H9 (cell line): Measurements from ENCODE around the gene PHF21B. TPM values are rescaled to one million over a fixed set of nuclear protein-coding genes. Genes with fewer than 3 reads are reported as not detected.
A peak's percentile ranks its signal among the peaks of the same experiment; 100 is the strongest.

ENCODE experiments used
- DNase-seq: peaks from one replicate; pipeline ENCODE4 v3.0.0-alpha.2; 2017
- H2AFZ ChIP-seq: one replicate; pipeline ENCODE4 v1.6.1; 2013; ENCODE audit warnings: mild to moderate bottlenecking, low read length, control low read depth, moderate library complexity
- H2AK5ac ChIP-seq: 2 replicates; pipeline ENCODE4 v1.6.1; 2013; ENCODE audit warnings: low read length, control low read depth, mixed read lengths; ENCODE audit not compliant: insufficient read length
- H2BK120ac ChIP-seq: one replicate; pipeline ENCODE4 v1.6.1; 2013; ENCODE audit warnings: low read depth, mild to moderate bottlenecking, low read length, control low read depth, inconsistent platforms; ENCODE audit not compliant: poor library complexity, severe bottlenecking
- H2BK12ac ChIP-seq: 2 replicates; pipeline ENCODE4 v1.6.1; 2013; ENCODE audit warnings: low read length, control low read depth, mixed read lengths, low read depth; ENCODE audit not compliant: insufficient read length
- H2BK15ac ChIP-seq: 2 replicates; pipeline ENCODE4 v1.6.1; 2013; ENCODE audit warnings: low read depth, low read length, control low read depth
- H2BK20ac ChIP-seq: one replicate; pipeline ENCODE4 v1.6.1; 2013; ENCODE audit warnings: low read depth, mild to moderate bottlenecking, low read length, control low read depth, inconsistent platforms; ENCODE audit not compliant: poor library complexity, severe bottlenecking
- H2BK5ac ChIP-seq: 2 replicates; pipeline ENCODE4 v1.6.1; 2013; ENCODE audit warnings: low read length, control low read depth, mixed read lengths; ENCODE audit not compliant: insufficient read length
- H3K14ac ChIP-seq: 2 replicates; pipeline ENCODE4 v1.6.1; 2013; ENCODE audit warnings: low read length, control low read depth; ENCODE audit not compliant: insufficient read depth
- H3K18ac ChIP-seq: 2 replicates; pipeline ENCODE4 v1.6.1; 2013; ENCODE audit warnings: low read depth, mild to moderate bottlenecking, mixed read lengths, low read length, control low read depth; ENCODE audit not compliant: insufficient read length
- H3K23ac ChIP-seq: 2 replicates; pipeline ENCODE4 v1.6.1; 2013; ENCODE audit warnings: low read length, control low read depth, mixed read lengths, low read depth; ENCODE audit not compliant: insufficient read length
- H3K23me2 ChIP-seq: 2 replicates; pipeline ENCODE4 v1.6.1; 2013; ENCODE audit warnings: low read depth, mild to moderate bottlenecking, mixed read lengths, low read length, control low read depth; ENCODE audit not compliant: insufficient read length, poor library complexity, severe bottlenecking
- H3K27ac ChIP-seq: 2 replicates; pipeline ENCODE4 v1.5.1; 2013; ENCODE audit warnings: low read length, control low read depth, mixed read lengths, low read depth; ENCODE audit not compliant: insufficient read length
- H3K27me3 ChIP-seq: 2 replicates; pipeline ENCODE4 v1.6.1; 2013; ENCODE audit warnings: low read length, control low read depth, inconsistent platforms; ENCODE audit not compliant: insufficient read depth
- H3K4ac ChIP-seq: 2 replicates; pipeline ENCODE4 v1.6.1; 2013; ENCODE audit warnings: low read depth, mild to moderate bottlenecking, control low read depth, inconsistent platforms, low read length, moderate library complexity
- H3K4me1 ChIP-seq: 2 replicates; pipeline ENCODE4 v1.6.1; 2013; ENCODE audit warnings: low read length, control low read depth, inconsistent platforms; ENCODE audit not compliant: insufficient read depth
- H3K4me2 ChIP-seq: 2 replicates; pipeline ENCODE4 v1.6.1; 2013; ENCODE audit warnings: low read length, control low read depth, mixed read lengths; ENCODE audit not compliant: insufficient read length, insufficient read depth
- H3K56ac ChIP-seq: 2 replicates; pipeline ENCODE4 v1.6.1; 2013; ENCODE audit warnings: low read depth, mild to moderate bottlenecking, mixed read lengths, low read length, control low read depth; ENCODE audit not compliant: insufficient read length
- H3K79me1 ChIP-seq: 2 replicates; pipeline ENCODE4 v1.6.1; 2013; ENCODE audit warnings: low read depth, mild to moderate bottlenecking, moderate library complexity, low read length, control low read depth, inconsistent platforms; ENCODE audit not compliant: insufficient read depth, poor library complexity, severe bottlenecking
- H3K79me2 ChIP-seq: 2 replicates; pipeline ENCODE4 v1.6.1; 2013; ENCODE audit warnings: low read length, control low read depth, inconsistent platforms; ENCODE audit not compliant: insufficient read depth
- H3K9ac ChIP-seq: 2 replicates; pipeline ENCODE4 v1.6.1; 2013; ENCODE audit warnings: low read length, control low read depth, mixed read lengths; ENCODE audit not compliant: insufficient read length; ENCODE audit errors: extremely low read depth
- H3K9me3 ChIP-seq: one replicate; pipeline ENCODE4 v1.6.1; 2013; ENCODE audit warnings: low read depth, low read length, inconsistent platforms; ENCODE audit not compliant: control insufficient read depth
- H3T11ph ChIP-seq: one replicate; pipeline ENCODE4 v1.6.1; 2013; ENCODE audit warnings: mild to moderate bottlenecking, low read length, control low read depth, inconsistent platforms
- H4K20me1 ChIP-seq: one replicate; pipeline ENCODE4 v1.6.1; 2013; ENCODE audit not compliant: control insufficient read depth, insufficient read length, insufficient read depth
- H4K5ac ChIP-seq: 2 replicates; pipeline ENCODE4 v1.6.1; 2013; ENCODE audit warnings: low read depth, mild to moderate bottlenecking, mixed read lengths, low read length, control low read depth; ENCODE audit not compliant: insufficient read length
- H4K8ac ChIP-seq: replicated peaks from 2 replicates; pipeline ENCODE4 v1.6.1; 2013; ENCODE audit warnings: low read length, control low read depth, mixed read lengths, low read depth; ENCODE audit not compliant: insufficient read length
- H4K91ac ChIP-seq: 2 replicates; pipeline ENCODE4 v1.6.1; 2013; ENCODE audit warnings: low read depth, mild to moderate bottlenecking, moderate library complexity, mixed read lengths, low read length, control low read depth; ENCODE audit not compliant: insufficient read length
- H3K27ac Mint-ChIP-seq, 3 experiments: 2 replicates in 2 of 3; 3 replicates in 1 of 3; pipeline ENCODE4 v1.8.0; 2020 to 2021; ENCODE audit warnings: mixed read lengths in 3 of 3, mild to moderate bottlenecking in 1 of 3, moderate library complexity in 1 of 3
- H3K27me3 Mint-ChIP-seq: 2 replicates; pipeline ENCODE4 v1.8.0; 2021; ENCODE audit warnings: low read depth, mild to moderate bottlenecking, moderate library complexity, mixed read lengths
- H3K36me3 Mint-ChIP-seq, 3 experiments: 2 replicates in 2 of 3; 3 replicates in 1 of 3; pipeline ENCODE4 v1.8.0; 2020 to 2021; ENCODE audit warnings: low read depth in 3 of 3, mixed read lengths in 3 of 3; ENCODE audit not compliant: insufficient read depth in 1 of 3
- H3K4me1 Mint-ChIP-seq, 2 experiments: 2 replicates each; pipeline ENCODE4 v1.8.0; 2020; ENCODE audit warnings: mixed read lengths in 2 of 2
- H3K4me3 Mint-ChIP-seq, 2 experiments: 2 replicates in 1 of 2; 3 replicates in 1 of 2; pipeline ENCODE4 v1.8.0; 2020 to 2021; ENCODE audit warnings: mild to moderate bottlenecking in 2 of 2, mixed read lengths in 2 of 2, moderate library complexity in 1 of 2
- H3K9me3 Mint-ChIP-seq, 2 experiments: 2 replicates in 1 of 2; 3 replicates in 1 of 2; pipeline ENCODE4 v1.8.0; 2020; ENCODE audit warnings: mild to moderate bottlenecking in 2 of 2, mixed read lengths in 2 of 2, moderate library complexity in 1 of 2
- CTCF ChIP-seq: fragments of 200-600 bp; sonication (generic); conservative IDR thresholded peaks from 3 replicates; pipeline ENCODE4 v1.8.0; 2021; ENCODE audit warnings: antibody characterized with exemption, mild to moderate bottlenecking
- WGBS: extraction: QIAGEN DNeasy Blood & Tissue Kit; methylation state at CpG from one replicate; pipeline ENCODE4 v1.1.7; 2013; ENCODE audit warnings: missing lambda C conversion rate, low lambda C conversion rate, mixed read lengths; ENCODE audit not compliant: insufficient read length; ENCODE audit errors: extremely low coverage; 5-methylcytosine and 5-hydroxymethylcytosine counted together
- total RNA-seq: library from RNA; stranded (reverse); gene quantifications from 2 replicates; pipeline ENCODE4 v1.2.1, GENCODE V29; 2021

PHF21B gene
- total RNA-seq, 1 experiment from 2014 or later = 60.3 TPM

DNA sequence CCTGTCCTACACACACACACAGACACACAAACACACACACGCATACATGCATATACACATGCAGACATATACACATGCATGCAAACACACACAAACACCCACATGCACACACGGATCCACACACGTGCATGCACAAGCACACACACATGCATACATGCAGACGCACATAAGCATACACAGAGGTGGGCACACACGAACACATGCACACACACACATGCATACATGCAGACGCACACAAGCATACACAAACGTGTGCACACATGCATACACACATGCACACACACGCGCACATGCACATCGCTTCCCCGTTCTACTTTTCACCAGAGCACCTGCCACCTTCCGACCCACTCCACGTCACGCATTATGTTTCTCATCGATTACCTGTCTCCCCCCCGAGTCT, 13.2 kb downstream of the PHF21B start:
- H2BK5ac ChIP-seq = no peak overlapping the region
- H4K20me1 ChIP-seq = peaks cover 8% of the 10 kb centered on the region
- no peak for DNase-seq
- H3K79me2 ChIP-seq = peaks cover 85% of the 10 kb centered on the region; the same call in 1 of the 2 replicates
- no peak overlapping the region for H3K27ac ChIP-seq
- H3K36me3 Mint-ChIP-seq = peaks cover 24 to 73% (median 59%) of the 10 kb centered on the region in 3 experiments
- H3K23me2 ChIP-seq = no peaks in the 10 kb centered on the region
- H3K27me3 ChIP-seq = no peaks in the 10 kb centered on the region
- no peak overlapping the region for H4K5ac ChIP-seq
- no peak overlapping the region for H3K56ac ChIP-seq
- no peak overlapping the region for H2BK15ac ChIP-seq
- H4K8ac ChIP-seq = peak overlapping the region; percentile 81
- H3K4ac ChIP-seq = no peak overlapping the region
- peaks cover 18% of the 10 kb centered on the region for H3K79me1 ChIP-seq
- H2AFZ ChIP-seq = no peak overlapping the region
- no peak overlapping the region for H4K91ac ChIP-seq
- H2AK5ac ChIP-seq = no peak overlapping the region
- no peak overlapping the region for H3T11ph ChIP-seq
- H2BK12ac ChIP-seq = no peak overlapping the region
- H3K14ac ChIP-seq = peak overlapping the region; percentile 44; the same call in 1 of the 2 replicates
- no peak overlapping the region; a peak in 1 of 5 replicates for H3K4me3 Mint-ChIP-seq
- no peaks in the 10 kb centered on the region for H3K9me3 Mint-ChIP-seq
- no peaks in the 10 kb centered on the region for H3K27me3 Mint-ChIP-seq
- peaks cover 57 to 65% of the 10 kb centered on the region in 2 experiments for H3K4me1 Mint-ChIP-seq
- H3K4me1 ChIP-seq = peaks cover 4% of the 10 kb centered on the region; the same call in 1 of the 2 replicates
- H3K4me2 ChIP-seq = no peak overlapping the region
- no peak overlapping the region for H3K18ac ChIP-seq
- no peak for TF ChIP-seq CTCF
- H2BK20ac ChIP-seq = no peak overlapping the region
- peak overlapping the region; percentile 86 for H3K23ac ChIP-seq
- H2BK120ac ChIP-seq = no peak overlapping the region
- H3K9me3 ChIP-seq = no peaks in the 10 kb centered on the region
- H3K27ac Mint-ChIP-seq = peak overlapping the region; percentile 29 to 66 (median 31); a peak in 5 of 7 replicates
- no peak overlapping the region for H3K9ac ChIP-seq
- no CpG with 5 or more reads among the region's 16 CpGs for WGBS
